ENCODE results near the gene RBM20. TPM values are rescaled to one million over a fixed set of nuclear protein-coding genes. Genes with fewer than 3 reads are reported as not detected.

Gene RBM20
- total and polyA plus RNA-seq, 2 experiments from 2014 or later: not detected

- H2AFZ ChIP-seq: no peak overlapping the region
- in situ Hi-C loops (cut with MboI): no loop called here
- no peaks in the 10 kb centered on the region for H3K36me3 ChIP-seq (ENCODE audit: low read depth)
- H3K4me1 ChIP-seq (ENCODE audit: insufficient read depth): 0 out of 2 replicates have a peak, but pooled peaks cover 4% of the 10 kb centered on the region
- no peaks in the 10 kb centered on the region for H4K20me1 ChIP-seq (ENCODE audit: insufficient read depth)
- peaks cover 8% of the 10 kb centered on the region; the same call in 1 of the 2 replicates for H3F3A ChIP-seq (ENCODE audit: insufficient read depth)
- H3K79me2 ChIP-seq (ENCODE audit: insufficient read depth): no peaks in the 10 kb centered on the region
- peaks cover 61% of the 10 kb centered on the region for H3K27me3 ChIP-seq (replicated peaks; ENCODE audit: insufficient read depth)
- no peak overlapping the region for H3K27ac ChIP-seq
- TF ChIP-seq EZH2 (IDR thresholded peaks at IDR 0.05; ENCODE audit: insufficient read depth, poor library complexity, severe bottlenecking) (no peak), EZH2phosphoT487 (IDR thresholded peaks at IDR 0.05; ENCODE audit: insufficient read depth, low read depth) (no peak)
- H3K9me2 ChIP-seq (ENCODE audit: insufficient read depth): no peaks in the 10 kb centered on the region
- no peaks in the 10 kb centered on the region for H3K9me3 ChIP-seq (ENCODE audit: low read depth)
- 77 to 78% methylated on average over 13 of the region's 13 CpGs for WGBS, 2 experiments (ENCODE audit: low coverage in 1 of 2, low lambda C conversion rate in 2 of 2, missing lambda C conversion rate in 2 of 2)
- no peak for DNase-seq
- H3K4me2 ChIP-seq (ENCODE audit: unreplicated experiment): no peak overlapping the region
- no peak overlapping the region for H3K4me3 ChIP-seq
- H3K9ac ChIP-seq: no peak overlapping the region
These were observed 2.4 kb downstream of the RBM20 start for GRCh38 chr10:110646417-110647135.

DNA sequence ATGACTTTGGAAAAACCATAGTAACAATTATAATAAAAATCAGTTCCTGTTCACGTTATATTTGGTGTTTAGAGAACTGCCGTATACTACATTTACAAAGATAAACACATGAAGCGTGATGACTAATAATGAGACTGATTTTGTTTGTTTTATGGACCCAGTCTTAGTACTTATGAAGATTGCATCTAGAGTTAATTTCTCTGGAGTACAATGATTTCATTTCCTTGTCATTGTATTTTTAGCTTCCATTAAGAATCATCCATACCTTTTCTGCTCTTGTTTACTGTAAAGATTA is 2.9 kb downstream of the RBM20 start:
- H2AFZ ChIP-seq: no peak overlapping the region
- DNase-seq: no peak
- no peak overlapping the region for H3K4me2 ChIP-seq (ENCODE audit: unreplicated experiment)
- no peaks in the 10 kb centered on the region for H3K79me2 ChIP-seq (ENCODE audit: insufficient read depth)
- H3K4me1 ChIP-seq (ENCODE audit: insufficient read depth): peaks cover 8% of the 10 kb centered on the region; the same call in 1 of the 2 replicates
- H3K27me3 ChIP-seq (replicated peaks; ENCODE audit: insufficient read depth): peaks cover 55% of the 10 kb centered on the region
- H3K27ac ChIP-seq: no peak overlapping the region
- TF ChIP-seq EZH2 (IDR thresholded peaks at IDR 0.05; ENCODE audit: insufficient read depth, poor library complexity, severe bottlenecking): no peak
- no peak for TF ChIP-seq EZH2phosphoT487 (IDR thresholded peaks at IDR 0.05; ENCODE audit: insufficient read depth, low read depth)
- H3K9me3 ChIP-seq (ENCODE audit: low read depth): no peaks in the 10 kb centered on the region
- H3F3A ChIP-seq (ENCODE audit: insufficient read depth): peaks cover 13% of the 10 kb centered on the region
- H3K36me3 ChIP-seq (ENCODE audit: low read depth): no peaks in the 10 kb centered on the region
- WGBS, 2 experiments (ENCODE audit: low coverage in 1 of 2, low lambda C conversion rate in 2 of 2, missing lambda C conversion rate in 2 of 2): 77 to 81% methylated on average over 3 of the region's 3 CpGs
- H3K4me3 ChIP-seq: no peak overlapping the region
- no peaks in the 10 kb centered on the region for H4K20me1 ChIP-seq (ENCODE audit: insufficient read depth)
- in situ Hi-C loops (cut with MboI): no loop called here
- no peak overlapping the region for H3K9ac ChIP-seq
- no peaks in the 10 kb centered on the region for H3K9me2 ChIP-seq (ENCODE audit: insufficient read depth)

DNA sequence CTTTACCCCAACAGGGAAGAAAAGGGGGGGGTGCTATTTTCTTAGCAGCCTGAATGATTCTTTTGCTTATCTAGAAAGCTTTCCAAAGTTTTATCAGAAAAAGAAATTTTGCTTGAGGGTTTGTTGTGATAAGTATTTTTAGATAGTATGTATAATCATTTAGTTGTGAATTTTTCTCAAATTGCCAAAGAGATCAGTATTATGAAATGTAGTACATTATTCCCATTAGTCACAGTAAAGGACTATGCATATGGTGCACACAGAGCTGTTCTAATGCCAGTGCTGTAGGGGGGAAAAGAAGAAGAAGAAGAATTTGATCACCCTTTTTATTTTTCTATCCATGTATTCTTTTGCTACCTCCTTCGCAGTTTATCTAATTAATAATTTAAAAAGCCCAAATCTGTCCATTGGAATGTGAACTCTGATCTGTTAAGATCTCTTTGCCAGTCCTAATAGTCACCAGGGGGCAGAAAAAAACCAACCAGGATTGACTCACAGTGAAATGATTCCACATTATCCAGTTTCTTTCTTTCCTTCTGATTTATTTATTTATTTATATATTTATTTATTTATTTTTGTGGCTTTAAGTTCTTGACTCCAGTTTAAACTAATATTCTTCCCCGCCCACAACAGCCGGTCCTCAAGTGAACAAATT is 4.7 kb downstream of the RBM20 start:
- no peaks in the 10 kb centered on the region for H3K79me2 ChIP-seq (ENCODE audit: insufficient read depth)
- H3K9me3 ChIP-seq (ENCODE audit: low read depth): no peaks in the 10 kb centered on the region
- H3K9ac ChIP-seq: no peak overlapping the region
- peaks cover 6% of the 10 kb centered on the region; the same call in 1 of the 2 replicates for H3K4me1 ChIP-seq (ENCODE audit: insufficient read depth)
- H3K9me2 ChIP-seq (ENCODE audit: insufficient read depth): no peaks in the 10 kb centered on the region
- peak; percentile 50 for DNase-seq
- WGBS, 2 experiments (ENCODE audit: low coverage in 1 of 2, low lambda C conversion rate in 2 of 2, missing lambda C conversion rate in 2 of 2): 78 to 90% methylated on average over 3 of the region's 3 CpGs
- peaks cover 39% of the 10 kb centered on the region for H3K27me3 ChIP-seq (replicated peaks; ENCODE audit: insufficient read depth)
- TF ChIP-seq EZH2phosphoT487 (IDR thresholded peaks at IDR 0.05; ENCODE audit: insufficient read depth, low read depth) (no peak), EZH2 (IDR thresholded peaks at IDR 0.05; ENCODE audit: insufficient read depth, poor library complexity, severe bottlenecking) (no peak)
- in situ Hi-C loops (cut with MboI): no loop called here
- H4K20me1 ChIP-seq (ENCODE audit: insufficient read depth): no peaks in the 10 kb centered on the region
- H2AFZ ChIP-seq: no peak overlapping the region
- peaks cover 17% of the 10 kb centered on the region for H3F3A ChIP-seq (ENCODE audit: insufficient read depth)
- no peak overlapping the region for H3K4me2 ChIP-seq (ENCODE audit: unreplicated experiment)
- no peak overlapping the region for H3K4me3 ChIP-seq
- no peaks in the 10 kb centered on the region for H3K36me3 ChIP-seq (ENCODE audit: low read depth)
- H3K27ac ChIP-seq: no peak overlapping the region

GRCh38 chr10:110649347-110650264 is 5.5 kb downstream of the RBM20 start:
- H3K9me2 ChIP-seq (ENCODE audit: insufficient read depth): no peaks in the 10 kb centered on the region
- H3K27me3 ChIP-seq (replicated peaks; ENCODE audit: insufficient read depth): peaks cover 37% of the 10 kb centered on the region
- H3K27ac ChIP-seq: no peak overlapping the region
- H2AFZ ChIP-seq: no peak overlapping the region
- H4K20me1 ChIP-seq (ENCODE audit: insufficient read depth): no peaks in the 10 kb centered on the region
- no peaks in the 10 kb centered on the region for H3K36me3 ChIP-seq (ENCODE audit: low read depth)
- no peak overlapping the region for H3K4me2 ChIP-seq (ENCODE audit: unreplicated experiment)
- TF ChIP-seq EZH2 (IDR thresholded peaks at IDR 0.05; ENCODE audit: insufficient read depth, poor library complexity, severe bottlenecking) (no peak), EZH2phosphoT487 (IDR thresholded peaks at IDR 0.05; ENCODE audit: insufficient read depth, low read depth) (no peak)
- in situ Hi-C loops (cut with MboI): no loop called here
- peaks cover 6% of the 10 kb centered on the region; the same call in 1 of the 2 replicates for H3K4me1 ChIP-seq (ENCODE audit: insufficient read depth)
- H3K4me3 ChIP-seq: no peak overlapping the region
- H3K9ac ChIP-seq: no peak overlapping the region
- H3K9me3 ChIP-seq (ENCODE audit: low read depth): no peaks in the 10 kb centered on the region
- no peaks in the 10 kb centered on the region for H3K79me2 ChIP-seq (ENCODE audit: insufficient read depth)
- no peak for DNase-seq
- H3F3A ChIP-seq (ENCODE audit: insufficient read depth): peaks cover 17% of the 10 kb centered on the region
- 73 to 80% methylated on average over 6 of the region's 6 CpGs for WGBS, 2 experiments (ENCODE audit: low coverage in 1 of 2, low lambda C conversion rate in 2 of 2, missing lambda C conversion rate in 2 of 2)
